ENCODE data around the gene ERC2.
"Not testable (repeated sequence)": the region's sequence is repeated elsewhere in the genome, so short reads cannot be mapped to it uniquely, and the experiment has no call there.

ERC2 gene

DNA sequence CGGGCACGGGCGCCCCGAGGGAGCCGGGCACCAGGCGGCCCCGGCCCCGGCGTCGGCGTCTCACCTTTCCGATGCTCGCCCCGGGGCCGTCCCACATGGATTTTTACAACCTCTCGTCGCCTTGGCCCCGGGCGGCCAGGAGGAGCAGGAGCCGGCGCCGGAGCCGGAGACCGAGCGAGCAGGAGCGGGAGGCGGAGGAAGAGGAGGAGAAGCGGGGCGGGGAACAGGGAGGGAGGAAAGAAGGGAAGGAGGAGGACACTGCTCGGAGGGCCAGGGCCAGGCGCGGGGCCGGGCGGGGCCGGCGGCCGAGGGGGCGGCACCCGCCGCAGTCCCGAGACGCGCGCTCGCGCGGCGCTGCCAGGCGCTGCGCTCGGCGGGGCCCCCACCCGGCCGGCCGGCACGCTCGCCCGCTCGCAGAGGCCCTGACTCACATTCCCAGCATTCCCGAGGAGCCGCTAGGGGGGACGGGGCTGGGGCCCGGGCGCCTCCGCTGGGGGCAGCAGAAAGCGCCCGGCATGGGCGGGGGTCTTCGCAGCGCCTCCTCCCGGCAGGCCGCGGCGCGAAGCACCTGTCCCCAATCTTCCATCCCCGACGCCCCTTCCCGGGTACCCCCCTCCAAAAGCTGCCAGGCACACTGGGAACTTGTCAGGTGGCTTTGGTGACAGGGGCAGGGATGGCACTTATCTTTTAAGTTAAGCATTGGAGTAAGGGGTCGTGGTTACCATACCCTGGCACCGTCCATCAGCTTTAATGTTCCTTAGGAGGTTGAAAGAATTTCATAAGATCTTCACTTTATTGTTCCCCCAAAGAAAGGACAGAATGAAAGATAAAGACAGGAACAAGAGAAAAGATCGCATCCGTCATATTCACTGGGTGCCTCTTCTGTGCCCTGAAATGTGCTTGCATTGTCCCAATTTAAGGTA lies at the start of gene ERC2:
Gene ERC2, minus strand, starts transcription at position 284 of the 923 bp plus-strand sequence.
- Histone ChIP-seq H3K27ac (ENCODE audit: low read depth in 2 of 2, low read length in 2 of 2) (no peak within 1 kb of the TSS), H3K36me3 (ENCODE audit: control insufficient read depth in 2 of 2, insufficient read depth in 2 of 2, low read length in 2 of 2) (no peaks in the 10 kb centered on the region), H3K9me3 (ENCODE audit: control insufficient read depth in 2 of 2, low read length in 2 of 2) (no peaks in the 10 kb centered on the region), H3K27me3 (ENCODE audit: control insufficient read depth in 2 of 2, insufficient read depth in 2 of 2, low read length in 2 of 2) (peaks cover 9 to 10% of the 10 kb centered on the region in 2 donors), H3K4me3 (ENCODE audit: low read length in 2 of 2) (peak within 1 kb of the TSS; percentile 50 to 61), H3K9ac (ENCODE audit: low read depth in 1 of 2, low read length in 2 of 2) (no peak within 1 kb of the TSS), H3K4me1 (ENCODE audit: control insufficient read depth in 2 of 2, insufficient read depth in 2 of 2, low read length in 2 of 2) (peaks cover 0 to 7% of the 10 kb centered on the region in 2 donors)

DNA sequence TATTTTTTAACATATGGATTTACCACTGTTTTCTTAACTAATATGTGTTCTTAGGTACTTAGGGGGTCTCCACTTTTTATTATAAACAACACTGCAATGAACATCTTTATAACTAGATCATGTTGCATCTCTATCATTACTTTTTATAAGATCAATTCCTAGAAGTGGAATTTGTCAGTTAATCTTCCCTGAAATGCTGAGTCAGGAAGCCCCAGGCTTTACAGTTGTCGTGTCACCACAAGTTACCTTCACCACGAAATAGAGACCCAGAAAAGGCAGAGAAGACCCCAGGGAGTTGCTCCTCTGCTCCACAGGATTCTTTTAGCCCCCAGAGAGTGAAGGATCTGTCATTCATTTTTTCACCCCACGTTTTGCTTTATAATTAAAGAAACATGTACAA lies 34.5 kb upstream of the ERC2 start:
- H3K4me3 ChIP-seq (ENCODE audit: low read length in 2 of 2), result no peak overlapping the region
- H3K4me1 ChIP-seq (ENCODE audit: control insufficient read depth in 2 of 2, insufficient read depth in 2 of 2, low read length in 2 of 2), result no peaks in the 10 kb centered on the region
- no peak overlapping the region for H3K27ac ChIP-seq (ENCODE audit: low read depth in 2 of 2, low read length in 2 of 2)
- no peaks in the 10 kb centered on the region for H3K9me3 ChIP-seq (ENCODE audit: control insufficient read depth in 2 of 2, low read length in 2 of 2)
- no peaks in the 10 kb centered on the region for H3K36me3 ChIP-seq (ENCODE audit: control insufficient read depth in 2 of 2, insufficient read depth in 2 of 2, low read length in 2 of 2)
- H3K9ac ChIP-seq (ENCODE audit: low read depth in 1 of 2, low read length in 2 of 2), result no peak overlapping the region
- H3K27me3 ChIP-seq (ENCODE audit: control insufficient read depth in 2 of 2, insufficient read depth in 2 of 2, low read length in 2 of 2), result no peaks in the 10 kb centered on the region

DNA sequence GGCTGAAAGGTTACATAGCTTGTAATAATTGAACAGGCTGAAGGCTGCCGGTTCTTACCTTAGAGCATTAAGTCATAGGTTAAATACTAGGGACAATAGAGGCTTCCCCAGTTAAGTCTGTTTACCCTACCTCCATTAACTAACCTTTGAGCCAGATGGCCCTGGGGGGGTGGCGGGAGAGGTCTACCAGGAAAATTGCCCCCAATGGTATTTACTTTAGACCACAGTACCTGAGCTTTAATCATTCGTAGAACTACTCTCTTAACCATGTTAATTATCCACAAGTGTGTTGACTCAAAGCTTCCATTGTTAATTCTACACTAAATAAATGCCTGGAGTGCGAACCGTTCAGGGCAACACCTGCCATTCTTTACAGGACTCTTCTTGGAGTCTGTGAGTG lies 28.1 kb upstream of the ERC2 start:
- H3K9ac ChIP-seq (ENCODE audit: low read depth in 1 of 2, low read length in 2 of 2); H3K27ac ChIP-seq (ENCODE audit: low read depth in 2 of 2, low read length in 2 of 2); H3K27me3 ChIP-seq (ENCODE audit: control insufficient read depth in 2 of 2, insufficient read depth in 2 of 2, low read length in 2 of 2); H3K4me3 ChIP-seq (ENCODE audit: low read length in 2 of 2); H3K36me3 ChIP-seq (ENCODE audit: control insufficient read depth in 2 of 2, insufficient read depth in 2 of 2, low read length in 2 of 2); H3K4me1 ChIP-seq (ENCODE audit: control insufficient read depth in 2 of 2, insufficient read depth in 2 of 2, low read length in 2 of 2); H3K9me3 ChIP-seq (ENCODE audit: control insufficient read depth in 2 of 2, low read length in 2 of 2): not testable (repeated sequence)

DNA sequence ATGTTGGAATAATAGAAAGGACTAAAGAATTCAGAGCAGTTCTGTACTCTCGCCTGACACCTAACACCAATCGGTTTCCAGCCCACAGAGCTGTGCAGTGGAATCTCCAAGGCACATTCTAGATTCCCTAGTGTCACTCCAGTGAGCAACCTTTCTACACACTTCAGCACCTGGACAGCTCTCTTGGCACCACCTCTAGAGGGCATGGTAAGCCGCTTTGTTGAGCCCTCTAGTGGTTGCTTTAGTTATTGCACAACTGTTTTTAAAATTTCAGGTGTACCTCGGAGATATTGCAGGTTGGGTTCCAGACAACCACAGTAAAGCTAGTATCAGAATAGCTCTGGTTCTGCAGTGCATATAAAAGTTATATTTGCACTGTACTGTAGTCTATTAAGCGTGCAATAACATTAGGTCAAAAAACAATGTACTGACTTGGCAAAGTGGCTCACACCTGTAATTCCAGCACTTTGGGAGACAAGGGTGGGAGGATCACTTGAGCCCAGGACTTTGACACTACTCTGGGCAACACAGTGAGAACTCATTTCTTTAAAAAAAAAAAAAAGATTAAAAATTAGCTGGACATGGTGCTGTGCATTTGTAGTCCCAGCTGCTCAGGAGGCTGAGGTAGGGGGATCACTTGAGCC lies 26.5 kb upstream of the ERC2 start:
- no peaks in the 10 kb centered on the region for H3K9me3 ChIP-seq (ENCODE audit: control insufficient read depth in 2 of 2, low read length in 2 of 2)
- no peak overlapping the region for H3K27ac ChIP-seq (ENCODE audit: low read depth in 2 of 2, low read length in 2 of 2)
- H3K36me3 ChIP-seq (ENCODE audit: control insufficient read depth in 2 of 2, insufficient read depth in 2 of 2, low read length in 2 of 2), result no peaks in the 10 kb centered on the region
- H3K4me3 ChIP-seq (ENCODE audit: low read length in 2 of 2), result no peak overlapping the region
- no peaks in the 10 kb centered on the region for H3K4me1 ChIP-seq (ENCODE audit: control insufficient read depth in 2 of 2, insufficient read depth in 2 of 2, low read length in 2 of 2)
- H3K9ac ChIP-seq (ENCODE audit: low read depth in 1 of 2, low read length in 2 of 2), result no peak overlapping the region
- no peaks in the 10 kb centered on the region for H3K27me3 ChIP-seq (ENCODE audit: control insufficient read depth in 2 of 2, insufficient read depth in 2 of 2, low read length in 2 of 2)

DNA sequence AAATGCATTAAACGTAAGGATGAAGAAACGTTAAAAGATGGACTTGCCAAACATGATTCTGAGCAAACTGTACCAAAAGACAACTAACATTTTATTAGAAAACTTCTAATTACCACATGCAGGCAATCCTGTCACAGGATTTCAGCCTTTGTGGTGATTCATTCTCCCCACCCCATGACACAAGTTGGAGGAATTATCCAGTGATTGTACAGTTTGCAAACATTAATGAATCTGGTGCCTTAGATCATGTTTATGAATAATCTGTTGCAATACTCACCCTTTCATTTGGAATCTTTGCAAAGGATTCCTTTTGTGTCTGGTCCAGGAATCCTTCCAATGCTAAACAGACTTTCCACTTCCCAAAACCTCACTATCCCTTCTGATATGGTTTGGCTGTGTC lies 23.3 kb upstream of the ERC2 start:
- no peaks in the 10 kb centered on the region for H3K36me3 ChIP-seq (ENCODE audit: control insufficient read depth in 2 of 2, insufficient read depth in 2 of 2, low read length in 2 of 2)
- no peak overlapping the region for H3K9ac ChIP-seq (ENCODE audit: low read depth in 1 of 2, low read length in 2 of 2)
- H3K4me3 ChIP-seq (ENCODE audit: low read length in 2 of 2), result no peak overlapping the region
- no peak overlapping the region for H3K27ac ChIP-seq (ENCODE audit: low read depth in 2 of 2, low read length in 2 of 2)
- H3K4me1 ChIP-seq (ENCODE audit: control insufficient read depth in 2 of 2, insufficient read depth in 2 of 2, low read length in 2 of 2), result no peaks in the 10 kb centered on the region
- peaks cover 0 to 3% of the 10 kb centered on the region in 2 donors for H3K27me3 ChIP-seq (ENCODE audit: control insufficient read depth in 2 of 2, insufficient read depth in 2 of 2, low read length in 2 of 2)
- no peaks in the 10 kb centered on the region for H3K9me3 ChIP-seq (ENCODE audit: control insufficient read depth in 2 of 2, low read length in 2 of 2)

DNA sequence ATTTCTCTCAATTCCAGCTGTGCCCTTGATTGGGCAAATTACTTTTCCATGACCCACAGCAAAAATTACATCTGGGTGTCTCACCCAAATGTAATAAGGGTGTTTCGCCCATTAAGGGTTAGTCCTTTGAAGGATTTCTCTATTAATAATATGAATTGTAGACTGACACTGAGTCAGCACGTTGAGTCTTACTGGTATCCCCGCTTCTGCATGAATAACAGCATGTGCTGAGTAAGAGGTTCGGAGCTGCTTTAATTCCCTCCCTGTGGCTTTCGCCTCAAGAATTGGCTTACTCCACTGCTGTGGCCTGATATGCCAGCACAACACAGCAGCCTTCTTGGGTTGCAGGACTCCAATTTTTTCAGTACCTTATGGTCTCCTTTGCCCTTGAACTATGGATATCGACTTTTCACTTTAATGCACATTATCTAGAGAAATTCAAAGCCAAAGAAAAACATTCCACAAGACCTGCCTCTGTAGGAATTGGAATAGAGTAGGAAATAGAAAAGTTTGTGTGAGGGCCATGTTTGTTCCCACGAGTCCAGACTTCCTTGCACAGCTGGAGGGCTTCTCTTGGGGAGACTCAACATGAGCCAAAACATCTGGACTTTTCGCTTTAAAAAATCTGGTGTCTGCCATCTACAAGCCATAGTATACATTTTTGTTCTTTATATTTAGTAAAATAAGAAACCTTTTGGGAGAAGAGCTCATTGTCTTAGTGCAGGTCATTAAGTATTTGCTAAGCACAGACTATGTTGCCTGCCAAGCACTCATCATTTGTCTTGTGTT lies 20.7 kb upstream of the ERC2 start:
- Histone ChIP-seq H3K4me1 (ENCODE audit: control insufficient read depth in 2 of 2, insufficient read depth in 2 of 2, low read length in 2 of 2) (no peaks in the 10 kb centered on the region), H3K4me3 (ENCODE audit: low read length in 2 of 2) (no peak overlapping the region), H3K27me3 (ENCODE audit: control insufficient read depth in 2 of 2, insufficient read depth in 2 of 2, low read length in 2 of 2) (peaks cover 0 to 3% of the 10 kb centered on the region in 2 donors), H3K9me3 (ENCODE audit: control insufficient read depth in 2 of 2, low read length in 2 of 2) (no peaks in the 10 kb centered on the region), H3K9ac (ENCODE audit: low read depth in 1 of 2, low read length in 2 of 2) (no peak overlapping the region), H3K36me3 (ENCODE audit: control insufficient read depth in 2 of 2, insufficient read depth in 2 of 2, low read length in 2 of 2) (no peaks in the 10 kb centered on the region), H3K27ac (ENCODE audit: low read depth in 2 of 2, low read length in 2 of 2) (no peak overlapping the region)

DNA sequence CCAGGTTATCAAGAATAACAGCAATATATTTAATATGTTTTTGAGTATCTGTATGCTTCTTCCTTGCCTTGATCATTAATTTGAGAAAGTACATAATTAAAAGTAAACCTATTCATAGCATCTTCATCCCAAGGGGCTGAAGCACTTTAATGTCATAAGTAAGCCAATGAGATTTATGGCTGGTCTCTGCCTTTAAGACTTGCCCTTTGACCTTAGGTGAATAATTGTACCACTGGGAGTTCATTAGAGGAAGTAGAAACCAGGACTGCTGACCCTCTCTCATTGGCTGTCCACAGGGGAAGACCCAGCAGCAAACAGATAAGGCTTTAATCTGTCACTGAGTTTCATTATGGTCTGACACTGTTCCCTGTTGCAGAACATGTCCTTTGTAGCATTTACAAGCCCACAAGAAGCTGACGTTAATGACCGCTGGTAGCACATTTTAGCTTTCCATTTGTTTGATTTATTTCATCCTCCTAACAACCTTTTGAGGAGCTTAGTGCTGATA lies 16.3 kb upstream of the ERC2 start:
- no peaks in the 10 kb centered on the region for H3K36me3 ChIP-seq (ENCODE audit: control insufficient read depth in 2 of 2, insufficient read depth in 2 of 2, low read length in 2 of 2)
- H3K27ac ChIP-seq (ENCODE audit: low read depth in 2 of 2, low read length in 2 of 2), result no peak overlapping the region
- no peaks in the 10 kb centered on the region for H3K4me1 ChIP-seq (ENCODE audit: control insufficient read depth in 2 of 2, insufficient read depth in 2 of 2, low read length in 2 of 2)
- H3K4me3 ChIP-seq (ENCODE audit: low read length in 2 of 2), result no peak overlapping the region
- peaks cover 0 to 3% of the 10 kb centered on the region in 2 donors for H3K27me3 ChIP-seq (ENCODE audit: control insufficient read depth in 2 of 2, insufficient read depth in 2 of 2, low read length in 2 of 2)
- no peak overlapping the region for H3K9ac ChIP-seq (ENCODE audit: low read depth in 1 of 2, low read length in 2 of 2)
- no peaks in the 10 kb centered on the region for H3K9me3 ChIP-seq (ENCODE audit: control insufficient read depth in 2 of 2, low read length in 2 of 2)

DNA sequence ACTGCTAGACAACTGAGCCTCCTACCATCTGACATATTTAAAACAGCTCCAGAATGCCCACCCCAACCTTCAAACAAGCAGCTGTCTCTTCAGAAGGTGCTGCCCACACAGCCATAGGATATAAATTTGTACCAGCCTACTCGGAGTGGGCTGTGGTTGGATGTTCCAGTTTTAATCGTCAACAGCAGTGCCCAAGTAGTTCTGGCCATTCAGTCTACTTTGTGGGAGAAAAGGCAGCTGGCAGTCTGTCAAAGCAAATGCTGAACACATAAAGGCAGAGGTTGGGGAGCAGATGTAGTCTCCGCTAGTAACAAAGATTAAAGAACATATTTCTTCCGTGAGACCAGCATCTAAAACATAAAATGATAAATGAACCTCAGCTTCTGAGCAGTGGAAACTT lies 15.9 kb upstream of the ERC2 start:
- H3K9ac ChIP-seq (ENCODE audit: low read depth in 1 of 2, low read length in 2 of 2), result no peak overlapping the region
- H3K4me1 ChIP-seq (ENCODE audit: control insufficient read depth in 2 of 2, insufficient read depth in 2 of 2, low read length in 2 of 2), result no peaks in the 10 kb centered on the region
- H3K27ac ChIP-seq (ENCODE audit: low read depth in 2 of 2, low read length in 2 of 2), result no peak overlapping the region
- H3K27me3 ChIP-seq (ENCODE audit: control insufficient read depth in 2 of 2, insufficient read depth in 2 of 2, low read length in 2 of 2), result peaks cover 0 to 3% of the 10 kb centered on the region in 2 donors
- H3K4me3 ChIP-seq (ENCODE audit: low read length in 2 of 2), result no peak overlapping the region
- no peaks in the 10 kb centered on the region for H3K36me3 ChIP-seq (ENCODE audit: control insufficient read depth in 2 of 2, insufficient read depth in 2 of 2, low read length in 2 of 2)
- H3K9me3 ChIP-seq (ENCODE audit: control insufficient read depth in 2 of 2, low read length in 2 of 2), result no peaks in the 10 kb centered on the region

DNA sequence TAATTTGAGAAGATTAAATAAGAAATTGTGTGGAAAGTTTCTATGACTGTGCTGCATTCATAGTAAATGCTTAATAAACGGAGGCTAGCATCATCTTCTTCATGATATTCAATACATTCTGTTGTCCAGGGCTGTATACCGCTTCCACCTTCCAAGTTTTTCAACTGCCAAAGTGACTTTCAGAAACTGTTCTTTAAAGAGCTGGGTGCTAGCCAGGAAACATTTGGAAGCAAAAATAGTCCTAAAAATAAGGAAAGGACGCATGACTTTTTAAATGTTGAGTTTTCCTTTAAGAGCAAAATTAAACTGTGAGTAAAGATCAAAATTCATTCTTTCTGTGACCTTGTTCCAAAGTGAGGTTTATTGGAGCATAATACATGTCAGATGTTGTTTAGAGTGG lies 9.4 kb upstream of the ERC2 start:
- H3K9ac ChIP-seq (ENCODE audit: low read depth in 1 of 2, low read length in 2 of 2), result no peak overlapping the region

DNA sequence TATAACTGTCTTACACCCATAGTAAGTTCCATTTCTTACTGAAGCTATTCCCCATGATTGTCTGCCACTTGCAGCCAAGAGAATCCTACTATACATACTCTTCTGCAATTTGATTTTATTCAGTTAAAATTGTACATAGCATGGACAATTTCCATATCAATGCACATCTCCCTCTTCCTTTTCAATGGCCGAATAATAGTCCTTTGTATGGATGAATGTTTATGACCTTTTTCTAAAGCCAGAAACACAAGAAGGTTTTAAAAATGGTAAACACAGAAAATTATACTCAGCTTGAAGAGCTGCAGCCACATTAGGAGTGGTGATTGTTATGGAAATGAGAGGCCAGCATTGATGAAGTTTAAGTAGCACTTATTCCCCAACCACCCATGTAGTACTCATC lies 8.5 kb upstream of the ERC2 start:
- H3K4me1 ChIP-seq (ENCODE audit: control insufficient read depth in 2 of 2, insufficient read depth in 2 of 2, low read length in 2 of 2), result no peaks in the 10 kb centered on the region
- peaks cover 0 to 2% of the 10 kb centered on the region in 2 donors for H3K27me3 ChIP-seq (ENCODE audit: control insufficient read depth in 2 of 2, insufficient read depth in 2 of 2, low read length in 2 of 2)

More for the DNA sequence above, 9.4 kb upstream of the ERC2 start:
- H3K27me3 ChIP-seq (ENCODE audit: control insufficient read depth in 2 of 2, insufficient read depth in 2 of 2, low read length in 2 of 2), result peaks cover 0 to 2% of the 10 kb centered on the region in 2 donors
- H3K36me3 ChIP-seq (ENCODE audit: control insufficient read depth in 2 of 2, insufficient read depth in 2 of 2, low read length in 2 of 2), result no peaks in the 10 kb centered on the region
- H3K4me3 ChIP-seq (ENCODE audit: low read length in 2 of 2), result no peak overlapping the region
- no peak overlapping the region for H3K27ac ChIP-seq (ENCODE audit: low read depth in 2 of 2, low read length in 2 of 2)
- no peaks in the 10 kb centered on the region for H3K4me1 ChIP-seq (ENCODE audit: control insufficient read depth in 2 of 2, insufficient read depth in 2 of 2, low read length in 2 of 2)
- H3K9me3 ChIP-seq (ENCODE audit: control insufficient read depth in 2 of 2, low read length in 2 of 2), result no peaks in the 10 kb centered on the region

More for the DNA sequence above, 8.5 kb upstream of the ERC2 start:
- H3K9me3 ChIP-seq (ENCODE audit: control insufficient read depth in 2 of 2, low read length in 2 of 2), result no peaks in the 10 kb centered on the region
- H3K4me3 ChIP-seq (ENCODE audit: low read length in 2 of 2), result no peak overlapping the region
- H3K9ac ChIP-seq (ENCODE audit: low read depth in 1 of 2, low read length in 2 of 2), result no peak overlapping the region
- no peak overlapping the region for H3K27ac ChIP-seq (ENCODE audit: low read depth in 2 of 2, low read length in 2 of 2)
- no peaks in the 10 kb centered on the region for H3K36me3 ChIP-seq (ENCODE audit: control insufficient read depth in 2 of 2, insufficient read depth in 2 of 2, low read length in 2 of 2)
